Pancreas (tissue), 10 donors: ENCODE measurements around the gene UBE3D. TPM values are rescaled to one million over a fixed set of nuclear protein-coding genes. Genes with fewer than 3 reads are reported as not detected.

Source experiments
- ATAC-seq, 4 donors: fragments of 200-7000 bp; cut with Tn5 transposase; one replicate each; pipeline versions ENCODE4 v1.8.0 to v1.9.1; 2020; ENCODE audit warnings: mild to moderate bottlenecking in 4 of 4, moderate library complexity in 4 of 4
- DNase-seq, 6 donors: peaks; one replicate each; pipeline ENCODE4 v3.0.0-alpha.2; 2020
- FAIRE-seq: peaks from 2 replicates; lab custom pipeline; 2012; peaks lifted over from hg19 to GRCh38; lab: Jason Lieb, UNC
- H3K27ac ChIP-seq, 4 donors: fragments of 200-600 bp; sonication (generic); 1 replicate in 3 of 4; 2 replicates in 1 of 4; pipeline versions ENCODE4 v1.5.0 to v1.8.0; 2020
- H3K27me3 ChIP-seq, 4 donors: fragments of 200-600 bp; one replicate each; pipeline ENCODE4 v1.8.0; 2021
- H3K36me3 ChIP-seq, 3 donors: fragments of 200-600 bp; sonication (generic) in 1 of 3; one replicate each; pipeline versions ENCODE4 v1.5.0 to v1.8.0; 2020 to 2021
- H3K4me1 ChIP-seq, 3 donors: fragments of 200-600 bp; one replicate each; pipeline ENCODE4 v1.8.0; 2021
- H3K4me3 ChIP-seq, 4 donors: fragments of 200-600 bp; sonication (generic) in 2 of 4; one replicate each; pipeline versions ENCODE4 v1.5.0 to v1.8.0; 2020 to 2021
- H3K9me3 ChIP-seq, 4 donors: fragments of 200-600 bp; one replicate each; pipeline ENCODE4 v1.8.0; 2021
- WGBS, 2 donors: extraction: QIAGEN DNeasy Blood & Tissue Kit; methylation state at CpG; one replicate each; pipeline ENCODE4 v1.1.7; 2013; 5-methylcytosine and 5-hydroxymethylcytosine counted together
- intact Hi-C, 3 donors: fragments of 100-400 bp; cut with DNase I; formaldehyde crosslinking; loops; one replicate each; pipeline versions ENCODE4 v1.11.1 to v1.14.2; 2022
- polyA plus RNA-seq, 2 donors: library from polyadenylated mRNA; stranded (reverse); fragments of 200-250 nt; gene quantifications; one replicate each; pipeline ENCODE4 v1.2.3, GENCODE V29; 2013
- total RNA-seq, 6 donors: library from RNA; stranded (reverse); fragmentation: NEBNext Ultra II Directional in 4 of 6; extraction: Animal tissue kit (Norgen Biotek cat#: 25700) in 4 of 6; gene quantifications; one replicate each; pipeline versions ENCODE4 v1.2.1 to v1.2.4, GENCODE V29; 2021 to 2023
- TF ChIP-seq, protein P1 (sequence below), 4 donors: fragments of 200-600 bp; sonication (generic) in 3 of 4; IDR thresholded peaks; one replicate each; pipeline versions ENCODE4 v1.5.0 to v1.8.0; 2021; ENCODE audit warnings: antibody characterized with exemption in 4 of 4
- donor health status: healthy with polysubstance abuse.
- donor health status: DM: no; HTN: no; CAD: no; lungs with moderate emphysema.
- donor health status: DM: no; HTN: no; CAD: no.
- donor health status: control.
- donor health status: control.
- donor health status: Bipolar disorder and iron deficiency.
- donor health status: DM: yes; HTN: yes; CAD: no.
- donor health status: DM: no; HTN: no; CAD: no.
- donor health status: DM: no; HTN: no; CAD: no.
- donor health status: DM: yes; HTN: yes; CAD: no.

The UBE3D gene
- total and polyA plus RNA-seq, 8 donors, result 3.2 to 6.9 (median 4.1) TPM

DNA sequence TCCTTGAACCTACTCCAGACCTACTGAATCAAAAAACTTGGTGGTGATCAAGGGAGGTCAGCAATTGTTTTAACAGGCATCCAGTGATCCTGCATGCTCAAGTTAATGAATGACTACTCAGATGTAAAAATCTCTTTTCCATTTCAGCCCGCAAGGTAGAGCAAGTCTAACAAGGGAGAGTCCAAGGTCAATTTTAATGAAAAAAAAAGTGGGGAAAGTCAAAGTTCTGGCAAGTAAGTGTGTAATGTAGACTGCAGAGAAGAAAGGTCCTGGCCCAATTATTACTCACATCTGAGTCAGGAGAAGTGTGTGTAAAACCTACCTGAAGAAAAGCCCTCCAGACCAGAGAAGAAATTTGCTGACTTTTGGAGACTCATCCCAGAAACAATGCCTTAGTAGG is 193.5 kb downstream of the UBE3D start:
- no peaks in the 10 kb centered on the region for H3K4me1 ChIP-seq
- ATAC-seq (peak; percentile 27 to 76 (median 60)), DNase-seq (no peak), FAIRE-seq (no peak)
- intact Hi-C loops, result no loop called here
- H3K36me3 ChIP-seq, result no peaks in the 10 kb centered on the region
- H3K27ac ChIP-seq, result no peak overlapping the region
- no peaks in the 10 kb centered on the region for H3K27me3 ChIP-seq
- no peaks in the 10 kb centered on the region for H3K9me3 ChIP-seq
- no peak overlapping the region for H3K4me3 ChIP-seq
- 17% methylated on average over 1 of the region's 1 CpG for WGBS, 2 donors
- TF ChIP-seq, protein P1, sequence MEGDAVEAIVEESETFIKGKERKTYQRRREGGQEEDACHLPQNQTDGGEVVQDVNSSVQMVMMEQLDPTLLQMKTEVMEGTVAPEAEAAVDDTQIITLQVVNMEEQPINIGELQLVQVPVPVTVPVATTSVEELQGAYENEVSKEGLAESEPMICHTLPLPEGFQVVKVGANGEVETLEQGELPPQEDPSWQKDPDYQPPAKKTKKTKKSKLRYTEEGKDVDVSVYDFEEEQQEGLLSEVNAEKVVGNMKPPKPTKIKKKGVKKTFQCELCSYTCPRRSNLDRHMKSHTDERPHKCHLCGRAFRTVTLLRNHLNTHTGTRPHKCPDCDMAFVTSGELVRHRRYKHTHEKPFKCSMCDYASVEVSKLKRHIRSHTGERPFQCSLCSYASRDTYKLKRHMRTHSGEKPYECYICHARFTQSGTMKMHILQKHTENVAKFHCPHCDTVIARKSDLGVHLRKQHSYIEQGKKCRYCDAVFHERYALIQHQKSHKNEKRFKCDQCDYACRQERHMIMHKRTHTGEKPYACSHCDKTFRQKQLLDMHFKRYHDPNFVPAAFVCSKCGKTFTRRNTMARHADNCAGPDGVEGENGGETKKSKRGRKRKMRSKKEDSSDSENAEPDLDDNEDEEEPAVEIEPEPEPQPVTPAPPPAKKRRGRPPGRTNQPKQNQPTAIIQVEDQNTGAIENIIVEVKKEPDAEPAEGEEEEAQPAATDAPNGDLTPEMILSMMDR (IDR thresholded peaks at IDR 0.05), result no peak

DNA sequence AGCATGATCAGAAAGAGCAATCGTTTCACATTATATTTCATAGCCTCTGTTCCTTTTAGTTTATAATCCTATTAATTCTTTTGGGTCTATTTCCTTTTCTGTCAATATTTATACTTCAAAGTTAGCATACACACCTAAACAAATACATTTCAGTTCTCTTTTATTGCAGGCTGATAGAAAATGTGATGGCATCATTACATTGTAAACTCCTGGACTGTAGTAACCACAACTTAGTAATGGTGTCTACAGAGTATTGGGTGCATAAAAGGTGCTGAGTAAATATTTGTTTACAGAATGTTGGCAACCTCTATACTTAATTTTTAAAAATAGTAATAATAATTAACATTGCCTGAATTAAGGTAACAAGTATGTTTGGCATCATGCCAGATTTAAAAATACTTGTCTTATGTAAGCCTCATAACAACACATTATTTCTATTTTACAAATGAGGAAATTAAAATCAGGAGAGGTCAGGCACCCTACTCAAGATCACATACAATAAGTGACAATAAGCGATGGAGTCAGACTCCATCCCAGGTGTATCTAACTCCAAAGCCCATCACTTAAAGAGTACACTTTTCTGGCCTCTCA is 195.0 kb downstream of the UBE3D start:
- Histone ChIP-seq H3K27me3 (no peaks in the 10 kb centered on the region), H3K9me3 (no peaks in the 10 kb centered on the region), H3K4me1 (no peaks in the 10 kb centered on the region), H3K36me3 (no peaks in the 10 kb centered on the region), H3K4me3 (no peak overlapping the region), H3K27ac (no peak overlapping the region)
- TF ChIP-seq, protein P1 (IDR thresholded peaks at IDR 0.05), result no peak
- DNase-seq (no peak), FAIRE-seq (peak; percentile 9), ATAC-seq (no peak)
- 65 to 76% methylated on average over 2 of the region's 2 CpGs for WGBS, 2 donors
- intact Hi-C loops, result no loop called here

DNA sequence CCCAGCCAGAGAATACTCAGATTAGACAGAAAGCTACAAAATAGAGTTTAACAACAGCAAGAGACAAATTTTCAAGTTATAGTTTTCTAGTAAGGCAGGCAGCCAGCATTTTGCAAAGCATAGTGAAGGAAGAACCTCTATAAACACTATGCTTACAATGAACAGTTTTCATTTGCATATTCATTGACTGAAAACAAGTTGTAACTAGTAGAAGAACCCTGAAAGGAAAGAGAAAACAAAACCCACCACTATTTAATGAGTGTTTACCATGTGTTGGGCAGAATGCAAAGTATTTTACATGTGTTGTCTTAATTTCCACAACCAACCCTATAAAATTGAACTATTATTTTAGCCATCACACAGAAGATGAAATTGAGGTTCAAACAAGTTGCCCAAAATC is 196.1 kb downstream of the UBE3D start:
- Histone ChIP-seq H3K36me3 (no peaks in the 10 kb centered on the region), H3K4me1 (no peaks in the 10 kb centered on the region), H3K4me3 (no peak overlapping the region), H3K27me3 (no peaks in the 10 kb centered on the region), H3K9me3 (no peaks in the 10 kb centered on the region), H3K27ac (no peak overlapping the region)
- DNase-seq (no peak), ATAC-seq (no peak), FAIRE-seq (no peak)
- TF ChIP-seq, protein P1 (IDR thresholded peaks at IDR 0.05), result no peak
- intact Hi-C loops, result no loop called here

DNA sequence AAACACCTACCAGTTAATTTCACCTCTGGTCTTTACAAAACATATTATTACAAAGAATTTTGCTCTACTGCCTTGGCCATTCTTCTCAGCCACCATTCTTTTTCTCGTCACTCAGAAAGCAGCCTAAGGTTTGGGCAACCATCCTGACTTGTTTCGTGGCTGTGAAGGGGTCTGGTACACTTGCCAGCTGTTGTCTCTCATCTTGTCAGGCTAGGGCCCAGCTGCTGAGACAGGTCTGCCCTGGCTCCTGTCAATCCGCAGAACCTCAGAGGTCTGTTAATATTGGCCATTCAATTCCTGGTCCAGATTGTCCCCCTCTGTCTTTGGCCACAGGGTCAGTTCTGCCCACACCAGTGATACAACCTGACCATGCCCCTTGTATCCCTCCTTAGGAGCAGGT is 197.7 kb downstream of the UBE3D start:
- intact Hi-C loops, result no loop called here
- no peaks in the 10 kb centered on the region for H3K36me3 ChIP-seq
- no peaks in the 10 kb centered on the region for H3K4me1 ChIP-seq
- no peak for ATAC-seq
- H3K9me3 ChIP-seq, result no peaks in the 10 kb centered on the region
- DNase-seq, result no peak
- no peak for FAIRE-seq
- no peak overlapping the region for H3K27ac ChIP-seq
- H3K4me3 ChIP-seq, result no peak overlapping the region
- no peaks in the 10 kb centered on the region for H3K27me3 ChIP-seq
- WGBS, 2 donors, result 80 to 84% methylated on average over 3 of the region's 3 CpGs
- TF ChIP-seq, protein P1 (IDR thresholded peaks at IDR 0.05), result no peak

DNA sequence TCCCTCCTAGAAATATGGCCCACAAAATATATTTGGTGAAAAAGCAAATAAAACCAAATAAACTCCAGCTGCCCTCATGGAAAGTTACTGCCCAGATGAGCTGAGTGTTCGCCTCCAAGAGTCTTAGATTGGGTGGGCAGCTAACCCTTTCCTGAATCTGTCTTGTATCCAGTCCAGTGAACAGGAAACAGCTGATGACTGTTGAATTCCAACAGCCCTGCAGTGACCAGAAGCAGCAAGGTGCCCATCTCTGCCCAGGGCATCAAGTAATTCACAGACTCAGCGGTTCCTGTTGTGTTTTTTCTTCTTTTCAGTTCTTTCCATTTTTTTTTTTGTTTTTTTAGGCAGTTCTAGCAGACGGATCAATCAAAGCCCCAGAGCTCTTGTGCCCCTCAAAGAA is 199.2 kb downstream of the UBE3D start:
- Histone ChIP-seq H3K27ac (no peak overlapping the region), H3K4me3 (no peak overlapping the region), H3K36me3 (no peaks in the 10 kb centered on the region), H3K4me1 (no peaks in the 10 kb centered on the region), H3K9me3 (no peaks in the 10 kb centered on the region), H3K27me3 (no peaks in the 10 kb centered on the region)
- DNase-seq (no peak), FAIRE-seq (no peak), ATAC-seq (no peak)
- intact Hi-C loops, result no loop called here
- TF ChIP-seq, protein P1 (IDR thresholded peaks at IDR 0.05), result no peak
- WGBS, 2 donors, result 65 to 73% methylated on average over 3 of the region's 3 CpGs
